GM12878 (cell line): ENCODE results near the gene PALLD.

ENCODE experiments used
- CTCF ChIP-seq, 3 experiments: IDR thresholded peaks in 2 of 3; conservative IDR thresholded peaks in 1 of 3; 2 replicates each; pipeline ENCODE4 v1.5.1; 2011; ENCODE audit warnings: low read depth in 3 of 3, low read length in 3 of 3, mild to moderate bottlenecking in 3 of 3, control low read depth in 2 of 3, moderate library complexity in 2 of 3, inconsistent platforms in 1 of 3, mixed read lengths in 1 of 3; ENCODE audit not compliant: control insufficient read depth in 2 of 3, insufficient read depth in 1 of 3; ENCODE audit errors: extremely low read depth in 1 of 3
- DPF2 ChIP-seq: fragments of 450-650 bp; IDR thresholded peaks from 2 replicates; pipeline ENCODE4 v1.6.1; 2017; ENCODE audit warnings: mild to moderate bottlenecking
- HCFC1 ChIP-seq: fragments of 150-350 bp; IDR thresholded peaks from 2 replicates; pipeline ENCODE4 v1.6.1; 2014; ENCODE audit warnings: low read length
- MXI1 ChIP-seq: fragments of 150-350 bp; IDR thresholded peaks from 2 replicates; pipeline ENCODE4 v1.6.1; 2011; ENCODE audit warnings: low read depth, mild to moderate bottlenecking, inconsistent platforms, low read length, improper control_type of control experiment
- POLR2AphosphoS5 ChIP-seq: IDR thresholded peaks from 2 replicates; pipeline ENCODE4 v1.6.1; 2011; ENCODE audit warnings: mild to moderate bottlenecking, low read length, inconsistent platforms
- RBBP5 ChIP-seq: fragments of 200-600 bp; sonication (generic); conservative IDR thresholded peaks from 2 replicates; pipeline ENCODE4 v1.6.1; 2016
- SMARCA5 ChIP-seq: fragments of 450-650 bp; IDR thresholded peaks from 2 replicates; pipeline ENCODE4 v1.6.1; 2017; ENCODE audit warnings: mild to moderate bottlenecking
- TF ChIP-seq, protein P1 (sequence below): IDR thresholded peaks from 2 replicates; pipeline ENCODE4 v1.6.1; 2011; ENCODE audit warnings: borderline replicate concordance, low read depth, mild to moderate bottlenecking, moderate library complexity, mixed read lengths, low read length; ENCODE audit not compliant: insufficient read depth; ENCODE audit errors: extremely low read length

DNA sequence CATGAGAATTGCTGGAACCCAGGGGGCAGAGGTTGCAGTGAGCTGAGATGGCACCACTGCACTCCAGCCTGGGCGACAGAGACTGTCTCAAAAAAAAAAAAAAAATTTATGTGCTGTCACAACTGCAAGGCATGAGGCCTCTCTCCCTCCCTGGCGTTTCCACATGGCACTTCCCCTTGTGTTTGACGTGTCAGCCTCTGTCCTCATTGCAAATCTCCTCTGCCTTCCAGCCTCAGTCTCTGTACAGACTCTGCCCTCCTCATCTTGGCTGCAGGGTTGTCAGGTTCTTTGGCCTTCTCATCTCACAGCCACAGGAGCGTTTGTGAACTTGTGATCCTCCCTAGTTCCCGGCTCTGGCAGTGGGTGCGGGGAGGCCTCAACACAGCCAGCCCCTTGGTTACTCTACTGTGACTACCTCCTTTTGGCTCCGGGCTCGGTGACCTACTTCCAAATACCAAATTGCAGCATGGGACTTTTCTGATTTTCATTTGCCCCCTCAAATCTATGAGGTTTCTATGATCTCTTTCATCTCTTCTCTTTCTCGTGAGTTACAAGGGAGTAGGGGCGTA, 263.2 kb downstream of the PALLD start:
- TF ChIP-seq HCFC1 = no peak
- TF ChIP-seq, protein P1, sequence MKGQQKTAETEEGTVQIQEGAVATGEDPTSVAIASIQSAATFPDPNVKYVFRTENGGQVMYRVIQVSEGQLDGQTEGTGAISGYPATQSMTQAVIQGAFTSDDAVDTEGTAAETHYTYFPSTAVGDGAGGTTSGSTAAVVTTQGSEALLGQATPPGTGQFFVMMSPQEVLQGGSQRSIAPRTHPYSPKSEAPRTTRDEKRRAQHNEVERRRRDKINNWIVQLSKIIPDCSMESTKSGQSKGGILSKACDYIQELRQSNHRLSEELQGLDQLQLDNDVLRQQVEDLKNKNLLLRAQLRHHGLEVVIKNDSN = no peak
- no peak for TF ChIP-seq SMARCA5
- no peak for TF ChIP-seq RBBP5
- TF ChIP-seq CTCF (IDR thresholded peaks at IDR 0.05 in 2 of 3, conservative IDR thresholded peaks at IDR 0.05 in 1 of 3; ENCODE audit: control insufficient read depth in 2 of 3, extremely low read depth in 1 of 3, insufficient read depth in 1 of 3, low read depth in 3 of 3, low read length in 3 of 3) = no peak
- no peak for TF ChIP-seq DPF2
- TF ChIP-seq POLR2AphosphoS5 = no peak
- TF ChIP-seq MXI1 = no peak
